GM18520 (cell line): ENCODE data around the gene THADA.
"Not testable (repeated sequence)": the region's sequence is repeated elsewhere in the genome, so short reads cannot be mapped to it uniquely, and the experiment has no call there.

ENCODE experiments used
- ATAC-seq: cut with Tn5 transposase; IDR thresholded peaks from one replicate; pipeline ENCODE4 v1.9.1; 2021; ENCODE audit not compliant: unreplicated experiment

Gene THADA

DNA sequence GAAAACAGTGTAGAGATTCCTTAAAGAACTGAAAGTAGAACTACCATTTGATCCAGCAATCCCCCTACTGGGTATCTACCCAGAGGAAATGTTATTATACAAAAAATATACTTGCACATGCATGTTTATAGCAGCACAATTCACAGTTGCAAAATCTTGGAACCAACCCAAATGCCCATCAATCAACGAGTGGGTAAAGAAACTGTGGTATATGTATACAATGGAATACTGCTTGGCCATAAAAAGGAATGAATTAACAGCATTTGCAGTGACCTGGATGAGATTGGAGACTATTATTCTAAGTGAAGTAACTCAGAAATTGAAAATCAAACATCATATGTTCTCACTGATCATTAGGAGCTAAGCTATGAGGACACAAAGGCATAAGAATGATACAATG is 4.8 kb upstream of the THADA start:
- ATAC-seq, result not testable (repeated sequence)

DNA sequence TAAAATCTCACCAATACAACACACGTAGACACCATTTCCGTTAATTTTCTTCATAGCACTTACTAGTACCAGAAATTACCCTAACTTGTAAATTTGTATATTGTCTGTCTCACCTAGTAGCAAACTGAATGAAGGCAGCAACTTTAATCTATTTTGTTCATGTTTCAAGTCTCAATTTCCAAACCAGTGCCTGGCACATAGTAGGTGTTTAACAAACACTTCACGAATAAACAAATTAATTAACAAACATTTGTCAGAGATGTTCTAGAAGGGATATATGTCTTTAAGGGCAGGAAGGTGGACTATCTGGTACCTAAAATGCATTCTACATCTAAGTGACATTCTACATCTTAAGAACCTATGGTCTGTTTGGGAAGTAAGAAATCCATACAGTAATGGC is 963 bp downstream of the THADA start:
- ATAC-seq, result no peak

DNA sequence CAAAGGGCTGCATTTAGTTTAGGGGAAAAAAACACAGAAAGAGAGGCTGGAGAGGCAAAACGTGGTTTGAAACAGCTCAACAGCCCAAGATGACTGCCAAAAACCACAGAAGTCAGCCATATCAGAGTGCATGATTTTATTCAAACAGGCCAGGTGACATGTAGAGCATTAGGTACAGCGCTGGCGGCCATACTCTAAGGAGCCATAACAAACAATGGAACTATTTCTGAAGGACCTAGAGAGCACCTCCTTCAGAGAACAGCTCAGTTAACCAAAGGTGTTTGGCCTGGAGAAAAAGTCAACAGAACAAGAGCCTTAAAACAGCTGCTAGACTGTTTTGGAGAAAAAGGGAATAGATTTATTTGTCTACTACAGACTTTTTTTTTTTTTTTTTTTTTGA is 2.6 kb downstream of the THADA start:
- no peak for ATAC-seq

DNA sequence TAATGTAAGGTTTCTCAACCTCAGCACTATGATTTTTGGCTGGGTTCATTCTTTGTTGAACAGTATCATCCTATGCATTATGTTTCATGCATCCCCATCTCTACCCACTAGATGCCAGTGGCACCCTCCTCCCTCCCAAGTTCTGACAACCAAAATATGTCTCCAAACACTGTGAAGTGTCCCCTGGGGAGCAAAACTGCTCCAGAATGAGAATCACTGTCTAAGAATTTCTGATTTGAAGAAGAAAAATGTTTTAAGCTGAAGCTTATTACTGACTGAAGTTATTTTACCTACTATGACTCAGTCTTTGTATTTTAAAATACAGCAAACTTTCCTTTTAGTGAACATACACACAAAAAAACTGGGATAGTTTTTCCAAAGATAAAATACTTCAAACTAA is 3.4 kb downstream of the THADA start:
- ATAC-seq, result no peak

GRCh38 chr2:43585708-43586107 is 10.1 kb downstream of the THADA start:
- ATAC-seq, result no peak

GRCh38 chr2:43579275-43579981 is 16.4 kb downstream of the THADA start:
- ATAC-seq, result no peak

- no peak for ATAC-seq
Measured at GRCh38 chr2:43576981-43577892, 18.6 kb downstream of the THADA start.

DNA sequence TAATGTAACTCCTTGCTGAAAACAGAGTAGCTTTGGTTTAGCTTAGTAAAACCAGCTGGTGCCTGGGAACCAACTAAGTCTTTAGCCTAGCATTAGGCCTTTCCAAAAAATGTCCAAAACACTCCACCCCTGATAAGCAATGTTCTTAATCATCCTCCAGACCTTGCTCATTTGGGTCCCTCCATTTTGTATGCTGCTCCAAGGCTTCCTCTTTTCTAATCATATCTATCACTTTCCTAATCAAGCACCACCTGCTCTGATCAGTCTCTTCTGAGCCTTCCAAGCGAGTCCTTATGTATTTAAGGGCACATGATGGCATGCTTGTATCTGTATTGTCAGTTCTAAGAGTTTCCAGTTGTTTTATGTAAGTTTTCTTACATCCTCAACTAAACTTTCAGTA is 23.6 kb downstream of the THADA start:
- ATAC-seq, result no peak

- ATAC-seq, result no peak
Measured at GRCh38 chr2:43569921-43570320, 25.9 kb downstream of the THADA start.

DNA sequence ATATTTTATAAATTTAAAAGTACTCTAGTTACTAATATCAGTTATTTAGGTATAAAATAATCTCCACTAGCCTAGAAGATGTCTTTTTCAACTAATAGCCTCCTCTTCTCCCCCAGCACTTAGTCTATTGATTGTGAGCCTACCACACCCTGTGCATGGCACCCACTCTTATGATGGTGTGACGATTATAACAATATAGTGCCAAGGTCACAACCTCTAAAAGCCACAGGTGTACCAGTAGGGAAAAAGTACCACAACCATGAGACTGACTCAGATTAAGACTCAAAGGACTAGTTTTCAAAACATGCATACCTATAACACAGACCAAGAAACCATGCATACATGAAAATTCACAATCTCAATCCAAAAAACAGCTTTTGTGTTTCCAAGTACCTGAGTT is 27.6 kb downstream of the THADA start:
- ATAC-seq, result no peak

GRCh38 chr2:43566461-43566729 is 29.4 kb downstream of the THADA start:
- ATAC-seq, result no peak

DNA sequence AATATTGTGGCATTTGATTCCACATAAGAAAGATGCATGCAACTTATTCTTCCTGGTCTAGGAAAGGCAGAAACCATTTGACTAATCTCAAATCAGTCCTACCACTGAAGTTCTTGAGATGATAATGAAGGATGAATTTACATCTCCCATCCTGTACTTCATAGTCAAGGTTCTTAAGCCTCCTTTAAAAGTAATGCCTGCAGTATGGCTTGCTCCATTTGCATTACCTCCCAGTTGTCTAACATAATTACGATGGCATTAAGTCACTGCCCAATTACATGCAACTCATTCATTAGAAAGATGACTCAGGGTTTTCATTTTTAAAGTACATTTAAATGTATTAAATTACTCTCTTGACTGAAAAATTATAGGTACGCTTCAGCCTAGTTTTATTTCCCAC is 32.2 kb downstream of the THADA start:
- no peak for ATAC-seq

DNA sequence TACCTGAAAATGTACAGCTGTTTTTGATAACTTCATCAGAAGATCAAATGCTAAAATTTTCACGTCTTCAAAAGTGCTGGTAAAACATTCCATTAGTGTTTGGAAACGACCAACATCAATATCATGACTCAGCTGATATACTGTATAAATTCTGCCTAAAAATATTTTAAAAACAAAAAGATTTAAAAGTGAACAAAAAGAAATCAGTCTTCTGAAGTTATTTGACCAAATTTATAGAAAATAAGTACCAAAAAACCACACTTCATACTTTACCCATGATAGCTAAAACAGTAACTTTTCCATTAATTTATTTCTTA is 35.6 kb downstream of the THADA start:
- no peak for ATAC-seq

DNA sequence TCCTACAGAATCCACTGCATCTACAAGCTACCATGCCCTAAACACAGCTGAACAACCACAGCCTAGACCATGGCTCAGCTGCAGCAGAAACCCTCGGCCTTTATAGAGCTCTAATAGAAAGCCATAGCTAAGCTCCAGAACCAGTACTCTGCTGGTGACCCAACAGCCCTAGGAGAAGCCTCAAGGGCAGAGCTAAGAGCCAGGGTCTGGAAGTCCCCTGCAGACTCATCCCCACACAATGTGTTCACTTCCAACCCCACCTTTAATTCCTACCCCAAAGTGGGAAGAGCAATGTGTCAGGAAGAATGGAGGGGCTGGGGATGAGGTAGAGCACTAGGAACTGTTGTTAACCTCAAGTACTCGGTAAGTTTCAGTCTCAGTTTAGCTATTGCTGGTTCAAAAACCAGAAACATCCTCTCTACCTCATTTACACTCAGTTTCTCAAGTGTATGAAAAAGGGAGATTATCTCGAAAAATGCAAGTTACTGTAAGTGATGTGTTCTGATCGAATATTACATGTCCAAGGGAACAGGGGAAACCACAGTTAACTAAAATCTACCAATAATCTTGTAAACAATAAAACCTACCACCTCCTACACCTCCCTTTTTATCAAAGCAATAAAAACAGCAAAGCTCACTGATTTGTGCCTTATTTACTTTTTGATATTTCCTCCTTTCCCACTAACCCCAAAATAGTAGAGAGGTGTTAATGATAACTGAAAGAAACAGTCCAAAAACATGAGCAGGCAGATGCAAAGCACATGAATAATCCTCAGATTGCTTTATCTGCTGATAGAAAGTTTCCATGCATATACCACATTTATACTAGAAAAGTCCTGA is 36.2 kb downstream of the THADA start:
- peak; percentile 70 for ATAC-seq

GRCh38 chr2:43557196-43557595 is 38.6 kb downstream of the THADA start:
- no peak for ATAC-seq

GRCh38 chr2:43556256-43556655 is 39.6 kb downstream of the THADA start:
- no peak for ATAC-seq

DNA sequence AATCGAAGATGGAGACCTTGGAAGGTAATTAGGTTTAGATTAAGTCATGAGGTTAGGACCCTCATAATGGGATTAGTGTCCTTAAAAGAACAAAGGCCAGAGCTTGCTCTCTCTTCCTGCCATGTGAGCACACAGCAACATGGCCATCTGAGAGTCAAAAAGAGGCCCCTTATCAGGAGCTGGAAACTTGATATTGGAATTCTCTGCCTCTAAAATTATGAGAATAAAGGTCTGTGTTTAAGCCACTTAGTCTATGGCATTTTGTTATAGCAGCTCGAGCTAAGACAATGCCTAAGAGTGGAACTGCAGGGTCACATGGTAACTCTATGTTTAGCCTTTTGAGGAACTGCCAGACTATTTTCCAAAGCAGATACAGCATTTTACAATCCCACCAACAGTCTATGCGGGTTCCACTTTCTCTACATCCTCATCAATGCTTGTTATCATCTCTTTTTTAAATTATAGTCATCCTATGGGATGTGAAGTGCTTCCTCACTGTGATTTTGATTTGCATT is 42.4 kb downstream of the THADA start:
- ATAC-seq, result no peak

GRCh38 chr2:43551990-43552389 is 43.8 kb downstream of the THADA start:
- ATAC-seq, result no peak

- ATAC-seq, result not testable (repeated sequence)
Measured at GRCh38 chr2:43548381-43548780, 47.5 kb downstream of the THADA start.

DNA sequence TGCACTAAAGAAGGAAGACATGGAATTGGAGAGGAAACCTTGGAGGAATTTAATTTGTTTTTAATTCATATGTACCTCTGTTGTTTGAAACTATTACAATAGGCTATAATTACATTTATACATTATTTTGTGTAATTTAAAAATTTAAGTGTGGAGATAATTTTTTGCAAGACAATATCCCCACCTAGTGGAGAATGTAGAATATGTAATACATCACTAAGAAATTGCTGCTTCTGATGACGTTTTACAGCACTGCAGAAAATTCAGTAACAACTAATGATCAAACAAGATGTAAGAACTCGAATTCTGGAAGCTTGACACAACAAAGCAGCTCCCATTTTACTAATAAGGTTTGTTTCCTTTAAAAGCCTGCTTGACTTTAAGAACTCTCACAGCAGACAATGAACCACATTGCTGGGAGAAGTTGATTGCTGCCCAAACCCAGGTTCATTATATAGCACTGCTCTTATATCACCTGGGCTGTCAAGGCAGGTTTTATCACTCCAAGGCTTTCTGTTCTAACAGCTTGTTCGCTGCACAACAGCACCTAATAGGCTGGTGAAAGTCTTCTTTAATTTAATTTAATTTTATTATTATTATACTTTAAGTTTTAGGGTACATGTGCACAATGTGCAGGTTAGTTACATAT is 53.4 kb downstream of the THADA start:
- ATAC-seq, result no peak

DNA sequence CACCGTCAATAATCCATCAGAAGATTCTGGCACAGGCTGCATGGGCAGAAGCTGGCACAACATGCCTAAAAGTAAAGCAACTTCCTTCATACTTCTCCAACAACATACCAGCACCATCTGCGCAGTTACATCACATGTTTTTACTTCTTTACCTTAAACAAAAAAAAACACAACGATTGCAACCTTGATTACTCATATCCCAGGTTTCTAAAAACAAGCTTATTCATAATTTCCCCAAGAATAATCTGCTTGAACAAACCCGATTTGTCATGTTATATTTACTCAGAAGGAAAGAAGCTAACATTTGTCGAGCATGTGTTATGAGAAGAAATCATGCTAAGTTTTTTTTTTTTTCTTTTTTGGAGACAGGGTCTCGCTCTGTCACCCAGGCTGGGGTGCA is 54.7 kb downstream of the THADA start:
- ATAC-seq, result no peak
